ENCODE data around the gene CELA2A. TPM values are rescaled to one million over a fixed set of nuclear protein-coding genes. Genes with fewer than 3 reads are reported as not detected.

CELA2A gene
- total RNA-seq, 3 donors from 2014 or later = not detected

GRCh38 chr1:15504436-15504835 lies 47.9 kb downstream of the CELA2A start:
- DNase-seq (ENCODE audit: low spot score in 2 of 2) = no peak
- H3K27ac ChIP-seq = no peak overlapping the region
- no peaks in the 10 kb centered on the region for H3K36me3 ChIP-seq
- no peaks in the 10 kb centered on the region for H3K4me1 ChIP-seq
- TF ChIP-seq POLR2AphosphoS5 (IDR thresholded peaks at IDR 0.05) (no peak), CTCF (IDR thresholded peaks at IDR 0.05) (no peak), POLR2A (IDR thresholded peaks at IDR 0.05) (no peak)
- no peak overlapping the region for H3K4me3 ChIP-seq
- no peaks in the 10 kb centered on the region for H3K27me3 ChIP-seq
- no peaks in the 10 kb centered on the region for H3K9me3 ChIP-seq
- intact Hi-C loops (cut with DNase I; ENCODE audit: low total_unique reads) = no loop called here

DNA sequence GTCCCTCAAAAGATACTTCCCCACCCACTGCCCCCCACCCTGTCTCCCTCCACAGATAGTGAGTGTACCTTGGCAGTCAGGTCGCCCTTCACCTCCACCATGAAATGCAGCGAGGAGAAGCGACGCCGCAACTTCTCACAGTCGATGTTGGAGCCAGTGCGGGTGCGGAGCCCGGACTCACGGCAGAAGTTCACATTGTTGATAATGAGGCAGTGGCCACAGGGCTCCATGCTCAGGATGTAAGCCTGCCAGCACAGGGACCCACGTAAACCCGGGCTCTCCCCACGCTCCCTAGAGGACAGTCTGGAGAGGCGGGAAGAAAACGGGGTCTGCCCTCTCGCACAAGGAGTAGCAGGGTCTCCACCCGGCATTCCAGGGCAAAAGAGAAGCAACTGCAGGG lies 50.3 kb downstream of the CELA2A start:
- no peaks in the 10 kb centered on the region for H3K4me1 ChIP-seq
- no peak overlapping the region for H3K27ac ChIP-seq
- no peak overlapping the region for H3K4me3 ChIP-seq
- intact Hi-C loops (cut with DNase I; ENCODE audit: low total_unique reads) = no loop called here
- no peaks in the 10 kb centered on the region for H3K27me3 ChIP-seq
- DNase-seq (ENCODE audit: low spot score in 2 of 2) = no peak
- H3K9me3 ChIP-seq = no peaks in the 10 kb centered on the region
- TF ChIP-seq POLR2AphosphoS5 (IDR thresholded peaks at IDR 0.05) = no peak
- no peak for TF ChIP-seq POLR2A (IDR thresholded peaks at IDR 0.05)
- TF ChIP-seq CTCF (IDR thresholded peaks at IDR 0.05) = no peak
- no peaks in the 10 kb centered on the region for H3K36me3 ChIP-seq

DNA sequence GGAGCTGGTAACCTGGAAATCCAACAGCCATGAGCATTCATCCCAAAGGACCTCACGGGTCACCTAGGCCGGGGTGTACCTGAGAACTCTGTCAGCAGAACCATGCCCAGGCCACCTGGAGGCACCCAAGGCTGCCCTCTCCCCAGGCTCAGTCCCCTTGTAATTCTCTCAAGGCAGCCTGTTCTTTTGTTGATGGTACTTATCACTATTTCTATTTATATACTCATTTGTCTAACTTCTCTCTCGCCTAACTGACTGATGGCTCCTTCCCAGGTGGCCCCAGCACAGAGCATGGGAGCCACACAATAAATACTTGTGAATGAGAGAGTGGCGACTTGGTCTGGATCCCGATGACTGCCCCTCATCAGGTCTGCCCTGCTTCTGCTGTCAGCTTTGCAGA lies 50.7 kb downstream of the CELA2A start:
- no peaks in the 10 kb centered on the region for H3K4me1 ChIP-seq
- no peaks in the 10 kb centered on the region for H3K9me3 ChIP-seq
- TF ChIP-seq POLR2AphosphoS5 (IDR thresholded peaks at IDR 0.05) = no peak
- TF ChIP-seq CTCF (IDR thresholded peaks at IDR 0.05) = no peak
- H3K27ac ChIP-seq = no peak overlapping the region
- no peaks in the 10 kb centered on the region for H3K36me3 ChIP-seq
- no peak overlapping the region for H3K4me3 ChIP-seq
- DNase-seq (ENCODE audit: low spot score in 2 of 2) = no peak
- intact Hi-C loops (cut with DNase I; ENCODE audit: low total_unique reads) = no loop called here
- H3K27me3 ChIP-seq = no peaks in the 10 kb centered on the region

DNA sequence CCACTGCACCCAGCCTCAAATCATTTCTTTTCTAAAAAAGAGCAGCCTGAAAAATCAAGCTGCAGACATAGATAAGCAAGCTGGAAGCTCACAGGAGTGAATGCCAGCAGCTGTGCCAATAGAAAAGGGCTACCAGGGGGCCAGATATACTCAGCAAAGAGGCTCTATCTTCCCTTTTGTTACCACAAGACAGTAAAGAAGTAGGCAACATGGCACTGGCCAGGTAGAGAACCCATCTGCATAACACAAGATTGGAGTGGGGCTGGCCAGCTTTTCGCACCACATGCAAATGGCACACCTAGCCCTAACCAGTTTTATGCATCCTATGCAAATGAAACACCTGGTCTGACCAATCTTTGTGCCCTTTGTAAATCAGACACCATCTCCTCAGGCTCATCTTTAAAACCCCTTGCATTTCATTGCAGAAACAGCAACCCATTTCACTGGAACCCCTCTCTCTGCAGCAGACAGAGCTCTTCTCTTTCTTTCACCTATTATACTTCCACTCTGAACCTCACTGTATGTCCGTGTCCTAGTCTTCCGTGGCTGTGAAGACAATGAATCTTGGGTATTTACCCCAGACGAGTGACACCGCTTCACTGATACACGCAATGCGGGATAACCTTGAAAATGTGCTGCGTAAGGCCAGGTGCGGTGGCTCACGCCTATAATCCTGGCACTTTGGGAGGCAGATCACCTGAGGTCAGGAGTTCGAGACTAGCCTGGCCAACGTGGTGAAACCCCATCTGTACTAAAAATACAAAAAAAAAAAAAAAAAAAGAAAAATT lies 52.4 kb downstream of the CELA2A start:
- Histone ChIP-seq H3K4me3 (no peak overlapping the region), H3K36me3 (no peaks in the 10 kb centered on the region), H3K27me3 (no peaks in the 10 kb centered on the region), H3K27ac (no peak overlapping the region), H3K9me3 (no peaks in the 10 kb centered on the region), H3K4me1 (no peaks in the 10 kb centered on the region)
- DNase-seq (ENCODE audit: low spot score in 2 of 2) = no peak
- intact Hi-C loops (cut with DNase I; ENCODE audit: low total_unique reads) = no loop called here
- no peak for TF ChIP-seq POLR2AphosphoS5 (IDR thresholded peaks at IDR 0.05)
- no peak for TF ChIP-seq POLR2A (IDR thresholded peaks at IDR 0.05)

DNA sequence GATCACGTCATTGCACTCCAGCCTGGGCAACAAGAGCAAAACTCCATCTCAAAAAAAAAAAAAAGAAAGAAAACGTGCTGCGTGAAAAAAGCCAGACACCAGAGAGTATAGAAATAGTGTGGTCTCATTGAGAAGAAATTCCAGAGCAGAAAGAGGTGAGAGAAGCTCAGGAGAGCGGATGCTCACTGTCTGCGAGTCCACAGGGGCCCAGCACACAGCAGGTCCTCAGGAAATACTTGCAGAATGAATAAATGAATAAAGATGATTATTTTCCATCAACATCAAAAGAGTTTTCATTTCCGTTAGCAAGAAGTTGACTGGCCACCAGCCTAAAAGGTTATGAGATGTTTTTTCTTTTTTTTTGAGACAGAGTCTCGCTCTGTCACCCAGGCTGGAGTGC lies 53.1 kb downstream of the CELA2A start:
- intact Hi-C loops (cut with DNase I; ENCODE audit: low total_unique reads) = no loop called here
- no peaks in the 10 kb centered on the region for H3K36me3 ChIP-seq
- no peak overlapping the region for H3K4me3 ChIP-seq
- no peaks in the 10 kb centered on the region for H3K27me3 ChIP-seq
- TF ChIP-seq POLR2A (IDR thresholded peaks at IDR 0.05) (no peak), POLR2AphosphoS5 (IDR thresholded peaks at IDR 0.05) (no peak), CTCF (IDR thresholded peaks at IDR 0.05) (no peak)
- H3K4me1 ChIP-seq = no peaks in the 10 kb centered on the region
- no peak overlapping the region for H3K27ac ChIP-seq
- H3K9me3 ChIP-seq = no peaks in the 10 kb centered on the region
- no peak for DNase-seq (ENCODE audit: low spot score in 2 of 2)

All from breast epithelium (tissue), 4 donors.